ENCODE measurements around the gene IL37.

Gene IL37

DNA sequence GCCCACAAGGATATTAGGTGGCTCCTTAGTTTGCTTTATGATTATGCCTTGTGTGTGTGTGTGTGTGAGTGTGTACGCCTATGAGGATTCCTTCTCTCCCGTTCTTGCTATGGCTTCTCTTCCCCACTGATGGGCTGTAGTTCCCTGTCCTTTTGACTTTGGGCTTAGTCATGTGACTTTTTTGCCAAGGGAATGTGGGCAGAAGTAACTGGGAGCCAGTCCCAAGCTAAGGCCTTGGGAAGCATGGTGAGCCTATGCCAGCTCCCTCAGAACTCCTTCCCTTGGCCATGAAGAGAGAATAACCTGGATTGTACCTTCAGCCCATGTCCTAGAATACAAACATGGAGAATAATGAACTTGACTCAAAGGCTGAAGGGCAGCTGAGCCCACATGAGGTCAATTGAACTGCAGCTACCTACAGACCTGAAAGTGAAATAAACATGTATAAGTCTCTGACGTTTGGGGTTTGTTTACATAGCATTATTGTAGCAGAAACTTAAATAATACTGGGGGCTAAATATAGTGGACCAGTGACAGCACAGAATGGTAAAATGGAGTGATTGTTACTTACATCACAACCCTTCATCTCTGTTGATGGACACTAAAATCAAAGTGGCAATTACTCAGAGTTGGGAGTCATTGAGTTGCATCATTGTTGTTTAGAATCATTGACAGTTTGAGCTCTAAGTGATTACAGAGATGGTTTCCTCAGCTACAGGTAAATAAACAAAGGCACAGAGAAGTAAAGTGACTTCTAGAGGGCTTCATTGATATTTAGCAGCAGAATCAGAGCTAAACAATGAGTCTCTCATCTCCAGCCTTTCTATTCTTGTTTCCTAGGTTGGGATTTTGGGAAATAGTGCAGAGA is 51.6 kb downstream of the IL37 start:
- H3K79me2 ChIP-seq (ENCODE audit: insufficient read depth, low read length) = no peaks in the 10 kb centered on the region
- no peaks in the 10 kb centered on the region for H3K9me2 ChIP-seq (ENCODE audit: low read depth, low read length)
- no peaks in the 10 kb centered on the region for H3K27me3 ChIP-seq (ENCODE audit: insufficient read depth, low read length)
- H3K9ac ChIP-seq (ENCODE audit: low read length) = no peak overlapping the region
- H3K9me3 ChIP-seq (ENCODE audit: low read length) = no peaks in the 10 kb centered on the region
- no peaks in the 10 kb centered on the region for H3F3A ChIP-seq (ENCODE audit: insufficient read depth, low read length)
- H4K20me1 ChIP-seq (ENCODE audit: insufficient read depth, low read length) = no peaks in the 10 kb centered on the region
- no peaks in the 10 kb centered on the region for H3K36me3 ChIP-seq (ENCODE audit: insufficient read depth, low read length)
- no peak overlapping the region for H3K27ac ChIP-seq (ENCODE audit: low read depth, low read length, poor library complexity, severe bottlenecking)
- H2AFZ ChIP-seq (ENCODE audit: low read length) = no peak overlapping the region
- H3K4me3 ChIP-seq (ENCODE audit: low read depth, low read length, poor library complexity, severe bottlenecking) = no peak overlapping the region
- H3K4me1 ChIP-seq (ENCODE audit: insufficient read depth, low read length, severe bottlenecking) = no peaks in the 10 kb centered on the region
- H3K4me2 ChIP-seq (ENCODE audit: low read length) = no peak overlapping the region
- no peak for TF ChIP-seq EZH2 (IDR thresholded peaks at IDR 0.05; ENCODE audit: borderline replicate concordance, low read length)

DNA sequence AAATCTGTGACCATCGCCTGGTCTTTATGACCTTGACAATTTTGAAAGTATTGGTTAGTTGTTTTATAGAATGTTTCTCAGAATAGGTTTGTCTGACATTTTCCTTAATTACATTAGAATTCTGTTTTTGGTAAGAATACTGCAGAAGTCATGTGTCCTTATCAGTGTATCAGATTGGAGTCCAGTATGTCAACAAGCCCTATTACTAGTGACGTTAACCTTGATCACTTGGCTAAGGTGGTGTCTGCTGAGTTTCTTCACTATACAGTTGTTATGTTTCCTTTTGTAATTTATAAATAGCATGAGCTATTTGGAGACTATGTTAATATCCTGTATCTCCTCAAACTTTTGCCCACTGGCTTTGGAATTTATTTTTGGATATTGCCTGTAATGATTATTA is 56.1 kb downstream of the IL37 start:
- no peaks in the 10 kb centered on the region for H3K4me1 ChIP-seq (ENCODE audit: insufficient read depth, low read length, severe bottlenecking)
- no peaks in the 10 kb centered on the region for H4K20me1 ChIP-seq (ENCODE audit: insufficient read depth, low read length)
- H3K4me3 ChIP-seq (ENCODE audit: low read depth, low read length, poor library complexity, severe bottlenecking) = no peak overlapping the region
- no peak overlapping the region for H3K4me2 ChIP-seq (ENCODE audit: low read length)
- no peak overlapping the region for H2AFZ ChIP-seq (ENCODE audit: low read length)
- no peaks in the 10 kb centered on the region for H3K9me2 ChIP-seq (ENCODE audit: low read depth, low read length)
- H3K27me3 ChIP-seq (ENCODE audit: insufficient read depth, low read length) = no peaks in the 10 kb centered on the region
- TF ChIP-seq EZH2 (IDR thresholded peaks at IDR 0.05; ENCODE audit: borderline replicate concordance, low read length) = no peak
- TF ChIP-seq, protein P1, sequence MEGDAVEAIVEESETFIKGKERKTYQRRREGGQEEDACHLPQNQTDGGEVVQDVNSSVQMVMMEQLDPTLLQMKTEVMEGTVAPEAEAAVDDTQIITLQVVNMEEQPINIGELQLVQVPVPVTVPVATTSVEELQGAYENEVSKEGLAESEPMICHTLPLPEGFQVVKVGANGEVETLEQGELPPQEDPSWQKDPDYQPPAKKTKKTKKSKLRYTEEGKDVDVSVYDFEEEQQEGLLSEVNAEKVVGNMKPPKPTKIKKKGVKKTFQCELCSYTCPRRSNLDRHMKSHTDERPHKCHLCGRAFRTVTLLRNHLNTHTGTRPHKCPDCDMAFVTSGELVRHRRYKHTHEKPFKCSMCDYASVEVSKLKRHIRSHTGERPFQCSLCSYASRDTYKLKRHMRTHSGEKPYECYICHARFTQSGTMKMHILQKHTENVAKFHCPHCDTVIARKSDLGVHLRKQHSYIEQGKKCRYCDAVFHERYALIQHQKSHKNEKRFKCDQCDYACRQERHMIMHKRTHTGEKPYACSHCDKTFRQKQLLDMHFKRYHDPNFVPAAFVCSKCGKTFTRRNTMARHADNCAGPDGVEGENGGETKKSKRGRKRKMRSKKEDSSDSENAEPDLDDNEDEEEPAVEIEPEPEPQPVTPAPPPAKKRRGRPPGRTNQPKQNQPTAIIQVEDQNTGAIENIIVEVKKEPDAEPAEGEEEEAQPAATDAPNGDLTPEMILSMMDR (IDR thresholded peaks at IDR 0.05; ENCODE audit: low read length) = no peak
- no peaks in the 10 kb centered on the region for H3K36me3 ChIP-seq (ENCODE audit: insufficient read depth, low read length)
- H3K9me3 ChIP-seq (ENCODE audit: low read length) = no peaks in the 10 kb centered on the region
- H3F3A ChIP-seq (ENCODE audit: insufficient read depth, low read length) = no peaks in the 10 kb centered on the region
- H3K27ac ChIP-seq (ENCODE audit: low read depth, low read length, poor library complexity, severe bottlenecking) = no peak overlapping the region
- H3K79me2 ChIP-seq (ENCODE audit: insufficient read depth, low read length) = no peaks in the 10 kb centered on the region
- H3K9ac ChIP-seq (ENCODE audit: low read length) = no peak overlapping the region

Data from OCI-LY1 (cell line).